Amygdala (tissue), 56 donors: ENCODE results near the gene NACC1.
"Not testable (repeated sequence)": the region's sequence is repeated elsewhere in the genome, so short reads cannot be mapped to it uniquely, and the experiment has no call there.

Source experiments
- DNase-seq, 56 donors: peaks; one replicate each; lab custom pipeline; 2025; lab: John Stamatoyannopoulos, UW

NACC1 gene

DNA sequence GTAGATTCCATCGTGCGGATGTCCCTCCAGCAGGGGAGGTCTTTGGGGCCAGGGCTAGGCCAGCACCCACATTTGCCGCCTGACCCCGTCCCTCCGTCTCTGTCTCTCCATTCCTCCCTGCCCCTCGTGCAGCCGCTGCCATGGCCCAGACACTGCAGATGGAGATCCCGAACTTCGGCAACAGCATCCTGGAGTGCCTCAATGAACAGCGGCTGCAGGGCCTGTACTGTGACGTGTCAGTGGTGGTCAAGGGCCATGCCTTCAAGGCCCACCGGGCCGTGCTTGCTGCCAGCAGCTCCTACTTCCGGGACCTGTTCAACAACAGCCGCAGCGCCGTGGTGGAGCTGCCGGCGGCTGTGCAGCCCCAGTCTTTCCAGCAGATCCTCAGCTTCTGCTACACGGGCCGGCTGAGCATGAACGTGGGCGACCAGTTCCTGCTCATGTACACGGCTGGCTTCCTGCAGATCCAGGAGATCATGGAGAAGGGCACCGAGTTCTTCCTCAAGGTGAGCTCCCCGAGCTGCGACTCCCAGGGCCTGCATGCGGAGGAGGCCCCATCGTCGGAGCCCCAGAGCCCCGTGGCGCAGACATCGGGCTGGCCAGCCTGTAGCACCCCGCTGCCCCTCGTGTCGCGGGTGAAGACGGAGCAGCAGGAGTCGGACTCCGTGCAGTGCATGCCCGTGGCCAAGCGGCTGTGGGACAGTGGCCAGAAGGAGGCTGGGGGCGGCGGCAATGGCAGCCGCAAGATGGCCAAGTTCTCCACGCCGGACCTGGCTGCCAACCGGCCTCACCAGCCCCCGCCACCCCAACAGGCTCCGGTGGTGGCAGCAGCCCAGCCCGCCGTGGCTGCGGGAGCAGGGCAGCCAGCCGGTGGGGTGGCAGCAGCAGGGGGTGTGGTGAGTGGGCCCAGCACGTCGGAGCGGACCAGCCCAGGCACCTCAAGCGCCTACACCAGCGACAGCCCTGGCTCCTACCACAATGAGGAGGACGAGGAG lies 17.3 kb downstream of the NACC1 start:
- peak in 3 of 56 donors; percentile 10 to 22 (median 22) for DNase-seq

DNA sequence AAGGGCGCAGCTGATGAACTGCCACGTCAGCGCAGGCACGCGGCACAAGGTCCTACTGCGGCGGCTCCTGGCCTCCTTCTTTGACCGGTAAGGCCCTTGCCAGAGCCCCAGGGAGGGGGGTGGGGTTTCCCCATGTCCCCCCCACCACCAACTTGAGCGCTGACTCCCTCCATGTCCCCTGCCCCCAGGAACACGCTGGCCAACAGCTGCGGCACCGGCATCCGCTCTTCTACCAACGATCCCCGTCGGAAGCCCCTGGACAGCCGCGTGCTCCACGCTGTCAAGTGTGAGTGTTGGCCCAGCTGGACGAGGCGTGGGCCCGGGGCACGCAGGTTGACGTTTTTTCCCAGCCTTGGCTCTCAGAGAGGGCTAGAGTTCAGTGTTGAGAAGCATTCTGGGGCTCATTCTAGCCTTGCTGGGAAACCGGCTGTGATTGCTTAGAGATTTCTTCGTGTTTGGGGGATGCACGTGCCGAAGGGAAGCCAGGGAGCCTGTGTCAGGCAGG lies 19.3 kb downstream of the NACC1 start:
- DNase-seq = no peak

DNA sequence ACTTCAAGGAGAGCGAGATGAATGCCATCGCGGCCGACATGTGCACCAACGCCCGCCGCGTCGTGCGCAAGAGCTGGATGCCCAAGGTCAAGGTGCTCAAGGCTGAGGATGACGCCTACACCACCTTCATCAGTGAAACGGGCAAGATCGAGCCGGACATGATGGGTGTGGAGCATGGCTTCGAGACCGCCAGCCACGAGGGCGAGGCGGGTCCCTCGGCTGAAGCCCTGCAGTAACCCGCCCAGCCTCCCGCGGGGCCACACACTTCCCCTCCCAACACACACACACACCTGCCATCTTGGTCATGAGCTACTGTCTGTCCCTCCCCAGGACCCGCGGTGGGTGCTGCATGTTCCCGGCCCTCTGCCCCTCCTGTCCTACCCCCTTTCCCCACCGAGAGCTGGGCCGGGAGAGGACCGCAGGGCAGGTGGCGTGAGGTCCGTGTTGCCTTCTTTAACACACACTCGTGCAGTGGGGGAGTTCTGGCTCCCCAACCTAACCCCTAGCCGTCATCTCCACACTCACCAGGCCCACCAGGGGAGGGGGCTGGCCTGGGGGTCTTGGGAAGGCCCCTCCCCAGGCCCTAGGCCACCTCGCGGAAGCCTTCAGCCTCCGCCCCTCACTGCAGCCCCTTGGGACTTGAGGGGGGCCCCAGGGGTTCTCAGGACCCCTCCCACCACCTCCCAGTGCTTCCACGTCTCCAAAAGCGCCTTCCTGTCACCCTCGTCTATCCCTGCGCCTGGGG lies 20.3 kb downstream of the NACC1 start:
- DNase-seq = no peak

DNA sequence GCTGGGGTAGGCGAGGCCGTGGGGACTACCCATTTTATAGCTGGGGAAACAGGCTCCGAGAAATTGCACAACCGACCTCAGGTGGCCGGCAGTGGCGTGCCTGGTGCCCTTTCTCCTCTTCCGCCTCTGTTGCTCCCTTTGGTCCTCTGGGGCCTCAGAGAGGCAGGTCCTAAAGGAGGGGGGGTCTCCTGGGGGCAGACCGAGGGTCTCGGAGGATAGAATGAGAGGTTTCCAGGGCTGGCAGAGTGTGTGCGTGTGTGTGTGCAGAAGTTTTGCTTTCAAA lies 20.8 kb downstream of the NACC1 start:
- DNase-seq = no peak

DNA sequence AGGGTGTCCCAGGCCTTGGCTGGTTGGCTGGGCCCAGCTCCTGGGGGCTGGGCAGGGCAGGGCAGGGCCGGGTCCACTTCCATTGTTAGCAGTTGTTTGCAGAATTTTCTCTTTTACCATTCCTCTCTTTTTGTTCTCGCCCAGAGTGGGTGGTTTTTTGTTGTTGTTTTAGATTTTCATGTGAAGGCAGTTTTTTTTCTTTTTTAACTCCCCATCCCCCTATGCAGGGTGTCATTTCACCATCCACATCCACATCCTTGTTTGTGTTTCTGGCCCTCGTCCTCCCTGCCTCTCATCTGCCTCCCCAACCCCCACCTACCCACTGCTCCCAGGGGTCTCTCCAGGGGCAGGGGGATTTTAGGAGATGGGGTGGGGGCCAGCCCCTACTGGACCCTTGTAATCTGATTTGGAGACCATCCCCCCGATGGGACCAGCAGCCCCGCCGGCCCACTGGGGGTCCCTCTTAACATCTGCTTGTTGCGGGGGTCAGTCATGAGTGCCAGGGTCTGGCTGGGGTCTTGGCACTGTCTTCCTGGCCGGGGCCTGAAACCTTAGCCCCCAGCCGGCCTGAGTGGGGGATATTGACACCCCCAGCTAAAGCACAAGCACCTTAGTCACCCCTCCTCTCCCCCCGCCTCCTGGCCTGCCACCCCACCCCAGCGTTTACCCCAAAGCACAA lies 21.7 kb downstream of the NACC1 start:
- DNase-seq = no peak

- DNase-seq = no peak
Observed at GRCh38 chr19:13146763-13147563, 28.9 kb downstream of the NACC1 start.

DNA sequence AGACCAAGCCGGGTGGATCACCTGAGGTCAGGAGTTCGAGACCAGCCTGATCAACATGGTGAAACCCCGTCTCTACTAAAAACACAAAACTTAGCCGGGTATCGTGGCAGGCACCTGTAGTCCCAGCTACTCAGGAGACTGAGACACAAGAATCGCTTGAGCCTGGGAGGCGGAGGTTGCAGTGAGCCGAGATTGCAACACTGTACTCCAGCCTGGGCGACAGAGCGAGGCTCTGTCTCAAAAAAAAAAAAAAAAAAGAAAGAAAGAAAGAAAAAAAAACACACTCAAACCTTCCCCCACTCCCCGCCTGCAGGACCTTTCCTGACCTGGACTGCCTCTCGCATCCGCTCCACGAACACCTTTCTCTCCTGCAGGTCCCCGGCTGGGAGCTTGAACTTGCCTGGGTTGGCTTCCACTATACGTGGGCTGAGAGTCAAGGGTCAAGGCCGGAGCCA lies 31.1 kb downstream of the NACC1 start:
- not testable (repeated sequence) for DNase-seq

GRCh38 chr19:13149628-13150186 lies 31.6 kb downstream of the NACC1 start:
- peak in 16 of 56 donors; percentile 43 to 71 (median 50) for DNase-seq

DNA sequence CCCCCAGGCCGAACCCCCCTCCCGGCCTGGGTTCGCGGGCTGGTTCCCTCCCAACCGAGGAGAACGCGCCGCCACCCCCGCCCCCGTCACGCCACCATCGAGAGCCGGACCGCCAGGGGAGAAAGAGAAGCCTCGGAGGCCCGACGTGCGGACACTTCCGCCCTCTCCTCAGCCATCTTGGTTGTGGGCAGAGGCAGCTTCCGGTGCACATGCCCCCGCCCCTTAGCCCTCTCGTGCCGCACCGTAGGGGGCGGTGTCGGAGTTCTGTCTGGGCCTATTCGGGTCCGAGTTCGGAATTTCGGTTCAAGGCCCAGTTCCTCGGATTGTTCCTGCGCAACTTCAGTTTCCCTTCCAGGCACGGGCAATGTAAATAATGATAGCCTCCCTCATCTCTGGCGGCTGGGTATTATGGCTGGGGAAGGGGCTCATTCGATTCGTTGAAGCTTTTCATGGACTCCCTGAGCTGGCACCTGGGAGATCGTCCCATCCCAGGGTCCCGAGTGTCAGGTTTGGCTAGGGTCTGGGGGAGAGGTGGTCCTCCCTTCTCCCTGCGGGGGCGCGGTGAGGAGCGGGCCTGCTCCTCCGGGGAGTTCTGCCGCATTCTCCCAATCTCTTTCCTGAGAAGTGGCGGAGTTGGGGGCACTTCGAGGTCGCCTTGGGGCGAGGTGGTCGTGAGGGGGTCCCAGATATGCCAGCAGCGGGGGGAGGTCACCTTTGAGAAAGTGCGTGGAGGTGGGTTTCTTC lies 32.3 kb downstream of the NACC1 start, which contains the start of the genes IER2 and STX10:
IER2 (plus strand) TSS at position 225 of the 744 bp plus-strand sequence. CDS start 2,776 bp downstream, outside the sequence.
STX10 (minus strand) TSS at position 189 of the 744 bp plus-strand sequence. CDS start 202 bp downstream, outside the sequence.
- peak; percentile 72 to 97 (median 93) for DNase-seq

DNA sequence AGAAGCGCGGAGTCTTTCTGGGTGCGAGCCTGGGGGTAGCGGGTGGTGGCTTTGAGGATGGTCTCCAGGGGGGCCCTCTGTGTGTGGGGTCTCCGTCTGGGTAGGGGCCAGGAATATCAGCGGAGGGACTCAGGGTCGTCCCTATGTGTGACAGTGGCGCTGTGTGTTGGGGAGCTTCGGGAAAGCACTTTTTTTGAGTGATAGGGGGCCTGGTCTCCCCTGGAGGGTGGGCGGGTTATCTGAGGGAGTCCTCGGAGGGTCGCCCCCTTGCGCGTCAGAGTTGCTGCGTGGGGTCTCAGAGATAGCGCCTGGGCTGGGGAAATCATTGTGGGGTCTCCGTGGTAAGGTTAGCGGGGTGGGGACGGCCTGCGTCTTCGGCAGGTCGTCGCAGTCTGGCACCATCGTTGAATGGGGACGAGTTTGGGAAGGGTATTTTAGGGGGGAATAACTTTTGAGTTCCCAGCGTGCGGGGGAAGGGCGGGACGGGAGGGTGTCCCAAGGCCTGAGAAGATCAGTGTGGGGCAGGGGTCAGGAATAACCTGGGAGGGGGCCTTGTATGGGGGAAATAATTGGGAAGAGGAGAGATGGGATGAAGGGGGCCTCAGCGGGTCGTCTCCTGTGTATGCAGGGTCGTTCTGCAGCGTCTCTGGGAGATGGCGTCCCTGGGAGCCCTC lies 33.0 kb downstream of the NACC1 start:
- peak in 3 of 56 donors; percentile 29 to 54 (median 43) for DNase-seq

DNA sequence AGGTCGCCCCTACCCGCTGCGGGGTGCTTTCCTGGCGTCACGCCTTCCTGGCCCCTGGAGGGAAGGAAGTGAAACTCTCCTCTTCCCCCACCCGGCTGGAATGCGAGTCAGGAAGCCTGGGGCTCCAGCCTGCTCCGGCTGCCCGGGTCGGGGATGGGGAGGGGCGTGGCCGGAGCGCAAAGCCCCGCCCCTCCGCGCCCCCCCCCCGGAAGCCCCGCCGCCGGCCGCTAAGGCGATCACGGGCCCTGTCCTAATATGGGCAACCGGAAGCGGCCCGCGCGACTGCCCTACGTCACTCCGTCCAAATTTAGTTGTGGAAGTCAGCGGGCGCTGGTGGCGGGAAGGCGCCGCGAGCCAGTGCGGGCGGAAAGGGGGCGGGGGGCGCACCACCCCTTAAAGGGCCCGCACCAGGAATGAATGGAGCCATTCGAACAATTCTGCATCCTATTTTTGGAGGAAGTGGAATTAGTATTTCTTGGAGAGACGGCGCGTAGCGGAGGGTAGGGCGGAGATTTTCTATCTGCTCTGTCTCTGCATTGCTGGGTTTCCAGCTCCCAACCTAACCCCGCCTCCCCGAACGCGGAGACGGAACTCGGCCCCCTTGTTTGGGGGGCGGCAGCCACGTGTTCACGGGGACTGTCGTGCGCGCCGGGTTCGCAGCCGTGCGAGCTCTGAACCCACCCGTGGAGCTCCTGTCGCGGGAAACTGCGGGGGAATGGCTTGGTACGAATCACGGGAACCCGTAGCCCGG lies 33.7 kb downstream of the NACC1 start:
- DNase-seq = peak in 55 of 56 donors; percentile 72 to 99 (median 95)

- no peak for DNase-seq
Observed at GRCh38 chr19:13152356-13152973, 34.4 kb downstream of the NACC1 start.

- DNase-seq = peak in 55 of 56 donors; percentile 66 to 98 (median 90)
Observed at GRCh38 chr19:13152974-13153568, 35.0 kb downstream of the NACC1 start.

- peak in 3 of 56 donors; percentile 19 to 40 (median 35) for DNase-seq
Observed at GRCh38 chr19:13153569-13154240, 35.6 kb downstream of the NACC1 start.

DNA sequence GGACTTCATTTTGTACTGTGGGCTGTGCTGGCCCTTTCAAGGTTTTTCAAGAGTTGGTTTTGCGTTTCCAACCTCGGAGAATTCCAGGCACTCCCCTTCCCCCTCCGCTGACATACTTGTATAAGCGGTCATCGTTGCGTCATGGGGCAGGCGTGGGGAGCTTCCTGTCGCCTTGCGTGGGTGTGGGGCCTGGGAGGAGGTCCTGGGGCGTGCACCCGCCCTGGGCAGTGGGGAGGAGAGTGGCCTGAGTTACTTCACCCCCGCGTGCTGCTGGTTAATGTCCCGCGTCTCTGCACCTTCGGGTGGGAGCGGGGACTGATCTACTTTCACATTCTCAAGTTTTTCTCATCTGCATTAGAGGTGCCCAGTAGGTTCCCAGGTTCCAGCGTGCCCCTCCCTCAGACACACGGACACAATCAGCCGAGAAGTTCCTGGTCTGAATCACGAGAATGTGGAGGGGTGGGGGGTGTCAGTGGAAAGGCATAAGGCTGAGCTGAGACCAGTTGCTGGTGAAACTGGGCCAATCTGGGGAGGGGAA lies 36.2 kb downstream of the NACC1 start:
- peak in 30 of 56 donors; percentile 3 to 59 (median 34) for DNase-seq
